Sigmoid colon (tissue), 7 donors: ENCODE data around the gene RYR3. TPM values are rescaled to one million over a fixed set of nuclear protein-coding genes. Genes with fewer than 3 reads are reported as not detected.

Experiments
- DNase-seq: peaks from one replicate; pipeline ENCODE4 v3.0.0-alpha.2; 2019
- H3K27ac ChIP-seq, 4 donors: fragments of 200-600 bp; sonication (generic); one replicate each; pipeline ENCODE4 v1.5.1; 2016 to 2019; ENCODE audit warnings: mild to moderate bottlenecking in 1 of 4
- H3K27me3 ChIP-seq, 3 donors: fragments of 200-600 bp; sonication (generic); one replicate each; pipeline ENCODE4 v1.5.1; 2019; ENCODE audit warnings: mild to moderate bottlenecking in 1 of 3
- H3K36me3 ChIP-seq, 4 donors: fragments of 200-600 bp; sonication (generic); one replicate each; pipeline ENCODE4 v1.5.1; 2016 to 2019
- H3K4me1 ChIP-seq, 4 donors: fragments of 200-600 bp; sonication (generic); one replicate each; pipeline ENCODE4 v1.5.1; 2017 to 2019
- H3K4me3 ChIP-seq, 4 donors: fragments of 200-600 bp; sonication (generic); one replicate each; pipeline ENCODE4 v1.5.1; 2017 to 2019; ENCODE audit warnings: mild to moderate bottlenecking in 2 of 4, moderate library complexity in 1 of 4
- H3K9me3 ChIP-seq, 4 donors: fragments of 200-600 bp in 3 of 4; sonication (generic) in 3 of 4; one replicate each; pipeline versions ENCODE4 v1.5.1 to v1.6.1; 2013 to 2019
- EP300 ChIP-seq, 4 donors: sonication (generic); formaldehyde crosslinking; IDR thresholded peaks; one replicate each; pipeline ENCODE4 v1.6.1; 2017; ENCODE audit warnings: antibody characterized with exemption in 4 of 4
- POLR2A ChIP-seq, 2 donors: fragments of 450-650 bp; IDR thresholded peaks; one replicate each; pipeline ENCODE4 v1.6.1; 2016; ENCODE audit warnings: antibody characterized with exemption in 2 of 2, mild to moderate bottlenecking in 2 of 2, moderate library complexity in 2 of 2
- POLR2AphosphoS5 ChIP-seq, 4 donors: sonication (generic); formaldehyde crosslinking; IDR thresholded peaks; one replicate each; pipeline ENCODE4 v1.6.1; 2017; ENCODE audit warnings: antibody characterized with exemption in 4 of 4
- WGBS, 2 donors: extraction: QIAGEN DNeasy Blood & Tissue Kit; methylation state at CpG; one replicate each; pipeline ENCODE4 v1.1.7; 2013; 5-methylcytosine and 5-hydroxymethylcytosine counted together
- intact Hi-C: fragments of 100-400 bp; cut with DNase I; formaldehyde crosslinking; loops from one replicate; pipeline ENCODE4 v1.15.1; 2023
- polyA plus RNA-seq, 3 donors: library from polyadenylated mRNA; stranded (reverse); fragments of 200-250 nt; gene quantifications; one replicate each; pipeline ENCODE4 v1.2.3, GENCODE V29; 2013
- total RNA-seq, 4 donors: library from RNA; depleted of rRNA; stranded (reverse); fragments of >200 nt; gene quantifications; one replicate each; pipeline ENCODE4 v1.1.0, GENCODE V29; 2016
- TF ChIP-seq, protein P1 (sequence below), 4 experiments: fragments of 450-650 bp in 3 of 4; fragments of 200-600 bp in 1 of 4; IDR thresholded peaks; one replicate each; pipeline ENCODE4 v1.5.1; 2016 to 2019; ENCODE audit warnings: antibody characterized with exemption in 4 of 4, mild to moderate bottlenecking in 3 of 4, moderate library complexity in 2 of 4
- donor health status: healthy with polysubstance abuse.
- donor health status: Bipolar disorder and iron deficiency.
- donor health status: healthy.

The RYR3 gene
- total and polyA plus RNA-seq, 7 donors, result 0.38 to 29.1 (median 10.5) TPM; not detected in 1

DNA sequence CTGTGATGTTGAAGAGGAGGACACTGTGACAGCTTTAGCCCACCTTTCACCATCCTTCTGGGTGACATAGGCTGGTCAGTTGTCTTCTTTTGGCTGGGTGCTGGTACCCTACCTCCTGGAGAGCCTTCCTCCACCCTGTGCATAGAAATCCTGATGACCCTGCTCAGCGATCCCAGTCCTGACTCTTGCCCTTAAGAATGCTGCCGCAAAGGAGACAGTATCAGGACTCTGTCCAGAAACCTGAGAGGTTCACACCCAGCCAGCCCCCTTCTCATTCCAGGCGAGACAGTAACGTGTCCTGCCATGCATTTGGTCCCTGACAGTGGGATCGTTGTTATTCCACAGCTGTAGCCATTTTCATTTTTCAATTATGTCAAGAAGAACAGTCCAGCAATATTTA lies 344.7 kb downstream of the RYR3 start:
- intact Hi-C loops, result no loop called here
- no peaks in the 10 kb centered on the region for H3K4me1 ChIP-seq
- WGBS, 2 donors, result 60 to 76% methylated on average over 5 of the region's 5 CpGs
- DNase-seq, result no peak
- peaks cover 0 to 7% (median 0%) of the 10 kb centered on the region in 4 donors for H3K36me3 ChIP-seq
- no peaks in the 10 kb centered on the region for H3K27me3 ChIP-seq
- H3K4me3 ChIP-seq, result no peak overlapping the region
- no peak for TF ChIP-seq EP300 (IDR thresholded peaks at IDR 0.05)
- TF ChIP-seq, protein P1, sequence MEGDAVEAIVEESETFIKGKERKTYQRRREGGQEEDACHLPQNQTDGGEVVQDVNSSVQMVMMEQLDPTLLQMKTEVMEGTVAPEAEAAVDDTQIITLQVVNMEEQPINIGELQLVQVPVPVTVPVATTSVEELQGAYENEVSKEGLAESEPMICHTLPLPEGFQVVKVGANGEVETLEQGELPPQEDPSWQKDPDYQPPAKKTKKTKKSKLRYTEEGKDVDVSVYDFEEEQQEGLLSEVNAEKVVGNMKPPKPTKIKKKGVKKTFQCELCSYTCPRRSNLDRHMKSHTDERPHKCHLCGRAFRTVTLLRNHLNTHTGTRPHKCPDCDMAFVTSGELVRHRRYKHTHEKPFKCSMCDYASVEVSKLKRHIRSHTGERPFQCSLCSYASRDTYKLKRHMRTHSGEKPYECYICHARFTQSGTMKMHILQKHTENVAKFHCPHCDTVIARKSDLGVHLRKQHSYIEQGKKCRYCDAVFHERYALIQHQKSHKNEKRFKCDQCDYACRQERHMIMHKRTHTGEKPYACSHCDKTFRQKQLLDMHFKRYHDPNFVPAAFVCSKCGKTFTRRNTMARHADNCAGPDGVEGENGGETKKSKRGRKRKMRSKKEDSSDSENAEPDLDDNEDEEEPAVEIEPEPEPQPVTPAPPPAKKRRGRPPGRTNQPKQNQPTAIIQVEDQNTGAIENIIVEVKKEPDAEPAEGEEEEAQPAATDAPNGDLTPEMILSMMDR (IDR thresholded peaks at IDR 0.05), result no peak
- no peak for TF ChIP-seq POLR2A (IDR thresholded peaks at IDR 0.05)
- TF ChIP-seq POLR2AphosphoS5 (IDR thresholded peaks at IDR 0.05), result no peak
- H3K27ac ChIP-seq, result no peak overlapping the region
- H3K9me3 ChIP-seq, result no peaks in the 10 kb centered on the region

DNA sequence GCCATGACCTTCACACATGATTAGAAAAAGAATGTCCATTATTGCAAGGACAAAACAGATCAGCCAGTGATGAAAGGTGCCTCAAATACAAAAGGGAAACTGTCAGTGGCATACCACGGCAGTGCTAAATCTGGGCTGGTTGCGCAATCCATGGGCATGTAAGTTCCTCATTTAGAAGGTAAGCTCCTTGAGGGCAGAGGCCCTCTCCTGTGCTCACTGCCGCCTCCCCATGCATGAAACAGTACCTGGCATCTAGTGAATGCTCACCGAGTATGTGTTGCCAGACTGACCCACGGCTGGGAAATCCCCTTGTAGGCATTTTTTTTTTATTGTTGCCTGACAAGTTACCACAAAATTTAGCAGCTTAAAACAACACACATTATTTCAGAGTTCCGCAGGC lies 345.4 kb downstream of the RYR3 start:
- intact Hi-C loops, result no loop called here
- peaks cover 0 to 7% (median 0%) of the 10 kb centered on the region in 4 donors for H3K36me3 ChIP-seq
- H3K9me3 ChIP-seq, result no peaks in the 10 kb centered on the region
- no peaks in the 10 kb centered on the region for H3K4me1 ChIP-seq
- DNase-seq, result no peak
- WGBS, 2 donors, result 69 to 87% methylated on average over 6 of the region's 6 CpGs
- TF ChIP-seq POLR2AphosphoS5 (IDR thresholded peaks at IDR 0.05) (no peak), POLR2A (IDR thresholded peaks at IDR 0.05) (no peak), EP300 (IDR thresholded peaks at IDR 0.05) (no peak)
- TF ChIP-seq, protein P1 (IDR thresholded peaks at IDR 0.05), result no peak
- no peak overlapping the region for H3K4me3 ChIP-seq
- H3K27ac ChIP-seq, result no peak overlapping the region
- no peaks in the 10 kb centered on the region for H3K27me3 ChIP-seq

DNA sequence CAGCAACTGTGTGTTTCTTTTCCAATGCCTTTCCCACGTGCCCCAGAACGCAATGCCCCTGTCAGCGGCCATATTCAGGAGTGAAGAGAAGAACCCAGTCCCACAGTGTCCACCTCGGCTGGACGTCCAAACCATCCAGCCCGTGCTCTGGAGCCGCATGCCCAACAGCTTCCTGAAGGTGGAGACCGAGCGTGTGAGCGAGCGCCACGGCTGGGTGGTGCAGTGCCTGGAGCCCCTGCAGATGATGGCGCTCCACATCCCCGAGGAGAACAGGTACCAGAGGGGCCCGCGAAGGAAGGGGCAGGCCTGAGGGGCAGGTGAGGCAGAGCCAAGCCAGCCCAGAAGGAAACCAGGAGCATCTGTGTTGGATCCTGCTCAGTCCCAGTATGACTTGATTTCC lies 349.4 kb downstream of the RYR3 start:
- DNase-seq, result no peak
- H3K27ac ChIP-seq, result no peak overlapping the region
- no peak for TF ChIP-seq POLR2AphosphoS5 (IDR thresholded peaks at IDR 0.05)
- no peak for TF ChIP-seq POLR2A (IDR thresholded peaks at IDR 0.05)
- TF ChIP-seq, protein P1 (IDR thresholded peaks at IDR 0.05), result no peak
- TF ChIP-seq EP300 (IDR thresholded peaks at IDR 0.05), result no peak
- peaks cover 0 to 28% (median 0%) of the 10 kb centered on the region in 4 donors for H3K36me3 ChIP-seq
- H3K4me3 ChIP-seq, result no peak overlapping the region
- no peaks in the 10 kb centered on the region for H3K4me1 ChIP-seq
- intact Hi-C loops, result no loop called here
- WGBS, 2 donors, result 92 to 93% methylated on average over 16 of the region's 16 CpGs
- H3K9me3 ChIP-seq, result no peaks in the 10 kb centered on the region
- no peaks in the 10 kb centered on the region for H3K27me3 ChIP-seq

DNA sequence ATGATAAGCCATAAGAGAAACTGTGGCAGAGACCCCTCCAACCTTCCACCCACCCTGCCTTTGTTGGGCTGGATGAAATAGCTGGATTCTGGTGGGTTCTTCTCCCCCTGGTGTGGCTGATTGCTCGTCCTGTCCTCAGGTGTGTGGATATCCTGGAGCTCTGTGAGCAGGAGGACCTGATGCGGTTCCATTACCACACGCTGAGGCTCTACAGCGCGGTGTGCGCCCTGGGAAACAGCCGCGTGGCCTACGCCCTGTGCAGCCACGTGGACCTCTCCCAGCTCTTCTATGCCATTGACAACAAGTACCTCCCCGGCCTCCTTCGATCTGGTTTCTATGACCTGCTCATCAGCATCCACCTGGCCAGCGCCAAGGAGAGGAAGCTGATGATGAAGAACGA lies 351.2 kb downstream of the RYR3 start:
- H3K27ac ChIP-seq, result no peak overlapping the region
- no peak for DNase-seq

More for the DNA sequence above, 351.2 kb downstream of the RYR3 start:
- Histone ChIP-seq H3K27me3 (no peaks in the 10 kb centered on the region), H3K36me3 (peaks cover 0 to 33% (median 0%) of the 10 kb centered on the region in 4 donors), H3K4me1 (no peaks in the 10 kb centered on the region), H3K9me3 (no peaks in the 10 kb centered on the region), H3K4me3 (no peak overlapping the region)
- 89 to 93% methylated on average over 14 of the region's 14 CpGs for WGBS, 2 donors
- intact Hi-C loops, result no loop called here
- no peak for TF ChIP-seq POLR2AphosphoS5 (IDR thresholded peaks at IDR 0.05)
- no peak for TF ChIP-seq EP300 (IDR thresholded peaks at IDR 0.05)
- TF ChIP-seq POLR2A (IDR thresholded peaks at IDR 0.05), result no peak
- TF ChIP-seq, protein P1 (IDR thresholded peaks at IDR 0.05), result no peak
